Mucosa of stomach (tissue), 1 donor: Measurements from ENCODE around the gene TMEM100.

Experiments
- H3K27me3 ChIP-seq: one replicate; pipeline ENCODE4 v1.7.0; 2013; ENCODE audit warnings: mild to moderate bottlenecking, low read length; ENCODE audit not compliant: control insufficient read depth, insufficient read depth
- H3K36me3 ChIP-seq: one replicate; pipeline ENCODE4 v1.7.0; 2013; ENCODE audit warnings: low read length; ENCODE audit not compliant: control insufficient read depth, insufficient read depth
- H3K4me1 ChIP-seq: one replicate; pipeline ENCODE4 v1.7.0; 2013; ENCODE audit warnings: mild to moderate bottlenecking, low read length; ENCODE audit not compliant: control insufficient read depth, insufficient read depth
- H3K4me3 ChIP-seq: one replicate; pipeline ENCODE4 v1.7.0; 2013; ENCODE audit warnings: low read length
- H3K9ac ChIP-seq: one replicate; pipeline ENCODE4 v1.7.0; 2013; ENCODE audit warnings: mild to moderate bottlenecking, low read length, moderate library complexity
- H3K9me3 ChIP-seq: one replicate; pipeline ENCODE4 v1.7.0; 2013; ENCODE audit warnings: mild to moderate bottlenecking, low read length, moderate library complexity; ENCODE audit not compliant: control insufficient read depth
- donor health status: Pancreatic carcinoma.

TMEM100 gene

DNA sequence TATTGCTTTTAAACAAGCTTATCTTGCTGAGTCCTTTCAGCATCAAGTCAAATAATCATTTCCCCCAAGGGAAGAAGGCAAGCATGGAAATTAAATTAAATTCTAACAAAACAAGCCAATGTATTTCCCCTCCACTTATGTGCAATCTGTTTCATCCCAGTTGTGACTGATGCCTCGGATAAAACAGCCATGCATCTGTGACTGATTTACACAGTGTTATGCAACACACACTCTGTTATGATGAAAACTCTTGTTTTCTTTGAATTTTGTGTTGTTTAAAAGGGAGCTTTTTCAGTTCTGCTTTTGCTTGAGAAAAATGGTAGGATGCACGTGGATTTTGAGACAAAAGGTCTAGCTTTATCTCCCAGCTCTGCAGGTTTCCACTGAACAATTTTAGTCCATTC lies 32.6 kb downstream of the TMEM100 start:
- Histone ChIP-seq H3K4me3 (no peak overlapping the region), H3K36me3 (no peaks in the 10 kb centered on the region), H3K9me3 (no peaks in the 10 kb centered on the region), H3K27me3 (no peaks in the 10 kb centered on the region), H3K4me1 (no peaks in the 10 kb centered on the region), H3K9ac (no peak overlapping the region)

DNA sequence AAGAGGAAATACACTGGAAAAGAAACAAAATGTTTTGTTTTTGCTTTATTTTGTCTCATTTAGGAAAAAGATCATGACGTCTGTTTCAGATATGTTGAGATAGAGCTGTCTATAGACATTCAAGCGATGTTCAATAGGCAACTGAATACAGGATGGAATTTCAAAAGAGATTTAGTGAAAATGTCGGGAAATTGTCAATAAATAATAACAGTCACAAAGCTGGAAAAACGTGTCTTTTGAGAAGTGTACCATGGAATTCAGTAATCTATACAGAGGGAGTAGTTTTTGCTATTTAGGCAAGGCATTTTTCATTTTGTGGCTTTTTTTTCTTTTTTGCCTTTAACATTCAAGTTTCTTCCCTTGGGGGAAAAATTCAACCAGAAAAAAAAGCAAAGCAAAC lies 33.0 kb downstream of the TMEM100 start:
- Histone ChIP-seq H3K4me3 (no peak overlapping the region), H3K9ac (no peak overlapping the region), H3K27me3 (no peaks in the 10 kb centered on the region), H3K9me3 (no peaks in the 10 kb centered on the region), H3K36me3 (no peaks in the 10 kb centered on the region), H3K4me1 (no peaks in the 10 kb centered on the region)

DNA sequence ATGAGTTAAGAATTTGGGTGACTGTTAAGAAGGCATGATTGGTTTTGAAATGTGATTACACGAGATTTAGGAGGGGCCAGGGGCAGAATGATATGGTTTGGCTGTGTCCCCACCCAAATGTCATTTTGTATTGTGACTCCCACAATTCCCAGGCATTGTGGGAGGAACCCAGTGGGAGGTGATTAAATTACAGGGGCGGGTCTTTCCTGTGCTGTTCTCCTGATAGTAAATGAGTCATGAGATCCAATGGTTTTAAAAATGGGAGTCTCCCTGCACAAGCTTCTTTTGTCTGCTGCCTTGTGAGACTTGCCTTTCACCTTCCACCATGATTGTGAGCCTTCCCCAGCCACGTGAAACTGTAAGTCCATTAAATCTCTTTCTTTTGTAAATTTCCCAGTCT lies 34.6 kb downstream of the TMEM100 start:
- no peaks in the 10 kb centered on the region for H3K27me3 ChIP-seq
- H3K4me3 ChIP-seq, result no peak overlapping the region
- H3K4me1 ChIP-seq, result no peaks in the 10 kb centered on the region
- no peaks in the 10 kb centered on the region for H3K36me3 ChIP-seq
- no peaks in the 10 kb centered on the region for H3K9me3 ChIP-seq
- no peak overlapping the region for H3K9ac ChIP-seq

DNA sequence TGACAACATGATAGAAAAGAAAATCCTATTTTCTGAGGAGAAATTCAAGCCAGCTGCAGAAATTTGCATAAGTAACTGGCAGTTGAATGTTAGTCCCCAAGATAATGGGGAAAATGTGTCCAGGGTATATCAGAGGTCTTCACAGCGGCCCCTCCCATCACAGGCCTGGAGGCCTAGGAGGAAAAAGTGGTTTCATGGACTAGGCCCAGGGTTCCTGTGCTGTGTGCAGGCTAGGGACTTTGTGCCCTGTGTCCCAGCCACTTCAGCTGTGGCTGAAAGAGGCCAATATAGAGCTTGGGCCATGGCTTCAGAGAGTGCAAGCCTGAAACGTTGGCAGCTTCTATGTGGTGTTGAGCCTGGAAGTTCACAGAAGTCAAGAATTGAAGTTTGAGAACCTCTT lies 35.6 kb downstream of the TMEM100 start:
- Histone ChIP-seq H3K4me1 (no peaks in the 10 kb centered on the region), H3K36me3 (no peaks in the 10 kb centered on the region), H3K9me3 (no peaks in the 10 kb centered on the region), H3K27me3 (no peaks in the 10 kb centered on the region), H3K9ac (no peak overlapping the region), H3K4me3 (no peak overlapping the region)

DNA sequence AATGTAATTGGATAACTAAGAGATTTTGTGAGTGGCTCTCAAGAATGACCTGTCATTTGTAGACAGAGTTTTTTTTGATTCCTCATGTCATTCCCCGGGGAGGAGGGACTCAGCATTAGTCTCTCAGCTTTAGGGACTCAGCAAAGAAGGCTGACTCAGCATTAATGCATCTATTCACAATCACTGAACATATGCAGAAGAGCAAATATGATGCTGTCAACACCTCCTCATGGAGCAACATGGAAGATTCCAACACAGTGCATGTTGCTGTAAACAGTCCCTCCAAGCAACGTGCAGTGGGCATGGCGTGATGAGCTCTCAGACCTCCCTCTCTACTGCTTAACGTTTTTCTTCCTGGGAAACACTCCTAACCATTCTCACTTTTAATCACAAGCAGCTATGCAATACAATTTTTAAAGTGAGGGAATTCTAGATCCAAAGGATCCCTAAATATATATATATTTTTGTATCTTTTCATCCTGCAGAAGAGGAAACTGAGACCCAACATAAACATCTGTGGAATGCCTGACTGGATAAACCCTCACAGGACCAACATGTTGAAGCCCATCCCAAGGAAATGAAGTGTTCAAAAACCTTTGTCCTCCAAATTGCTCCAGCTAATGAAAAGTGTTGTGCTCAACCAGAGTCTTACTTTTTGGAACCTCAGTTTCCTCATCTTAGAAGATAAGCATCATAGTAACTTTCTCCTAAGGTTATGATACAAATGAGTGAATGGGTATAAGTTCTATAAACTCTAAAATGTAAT lies 38.9 kb downstream of the TMEM100 start:
- H3K27me3 ChIP-seq, result no peaks in the 10 kb centered on the region
- no peak overlapping the region for H3K4me3 ChIP-seq
- H3K9me3 ChIP-seq, result no peaks in the 10 kb centered on the region
- no peaks in the 10 kb centered on the region for H3K4me1 ChIP-seq
- H3K36me3 ChIP-seq, result no peaks in the 10 kb centered on the region
- H3K9ac ChIP-seq, result no peak overlapping the region

DNA sequence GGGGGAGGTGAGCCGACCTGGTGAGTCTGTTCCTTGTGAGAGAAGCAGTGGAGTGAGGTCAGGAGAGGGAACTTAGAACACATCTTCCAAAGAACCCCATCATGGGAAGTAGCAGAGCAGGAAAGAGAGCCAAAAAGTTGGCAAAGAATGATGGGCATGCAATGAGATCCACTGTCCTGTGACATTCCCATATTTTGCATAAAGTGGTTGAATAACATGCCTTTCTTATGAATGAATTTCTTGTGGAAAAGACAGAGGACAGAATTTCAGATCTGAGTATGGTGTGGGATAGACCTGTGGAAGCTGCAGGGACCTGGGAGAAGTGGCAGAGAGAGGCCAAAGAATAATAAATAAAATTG lies 41.3 kb downstream of the TMEM100 start:
- H3K4me1 ChIP-seq, result no peaks in the 10 kb centered on the region
- H3K36me3 ChIP-seq, result no peaks in the 10 kb centered on the region
- H3K4me3 ChIP-seq, result no peak overlapping the region
- H3K9ac ChIP-seq, result no peak overlapping the region
- no peaks in the 10 kb centered on the region for H3K9me3 ChIP-seq
- no peaks in the 10 kb centered on the region for H3K27me3 ChIP-seq

DNA sequence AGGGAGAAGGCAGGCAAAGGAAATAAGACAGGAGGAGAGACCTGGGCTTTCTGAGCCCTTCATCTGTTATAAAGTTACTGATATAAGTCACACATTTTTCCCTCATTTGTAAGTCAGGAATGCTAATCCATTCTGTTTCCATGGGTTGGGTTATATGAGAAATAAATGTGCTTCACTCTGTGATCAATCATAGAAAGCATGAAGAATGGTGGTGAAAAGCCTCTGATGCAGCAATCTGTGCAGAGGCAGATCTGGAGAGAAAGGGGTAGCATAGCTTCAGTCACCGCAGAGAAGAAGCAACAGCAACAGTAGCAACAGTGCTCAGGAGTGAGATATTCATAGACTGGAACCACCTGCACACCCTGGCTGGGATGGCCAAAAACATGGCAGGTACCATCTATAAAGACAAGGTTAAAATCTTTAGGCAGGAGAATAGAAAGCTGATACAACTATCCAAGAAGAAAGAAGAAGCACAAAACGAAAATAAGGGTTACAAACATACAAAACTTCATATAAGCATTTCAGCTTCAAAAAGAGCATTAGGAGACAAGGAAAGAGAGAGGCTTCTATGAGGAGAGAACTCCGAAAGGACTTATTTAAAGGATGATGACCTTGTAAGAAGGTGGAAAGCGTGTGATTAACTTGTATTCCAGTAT lies 41.9 kb downstream of the TMEM100 start:
- H3K4me1 ChIP-seq, result no peaks in the 10 kb centered on the region
- H3K36me3 ChIP-seq, result no peaks in the 10 kb centered on the region
- no peak overlapping the region for H3K4me3 ChIP-seq
- H3K9ac ChIP-seq, result no peak overlapping the region
- no peaks in the 10 kb centered on the region for H3K27me3 ChIP-seq
- H3K9me3 ChIP-seq, result no peaks in the 10 kb centered on the region

DNA sequence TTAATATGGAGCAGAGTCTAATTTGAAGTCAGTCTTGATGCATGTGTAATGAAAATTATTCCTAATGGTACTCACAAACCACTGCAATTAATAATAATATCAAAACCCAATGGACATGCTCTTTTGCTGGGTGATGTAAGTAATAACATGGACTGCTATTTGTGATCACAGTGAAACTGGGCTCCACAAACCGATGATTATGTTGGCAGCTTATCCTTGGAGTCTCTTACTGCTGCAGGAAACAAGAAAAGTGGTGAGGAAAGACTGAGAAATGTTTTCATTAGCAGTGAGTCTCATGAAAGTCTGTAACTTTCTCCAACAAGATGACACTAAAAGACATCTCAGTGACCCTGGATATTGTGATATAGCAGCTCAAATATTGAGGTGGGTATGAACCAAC lies 45.2 kb downstream of the TMEM100 start:
- Histone ChIP-seq H3K27me3 (no peaks in the 10 kb centered on the region), H3K4me1 (no peaks in the 10 kb centered on the region), H3K9me3 (no peaks in the 10 kb centered on the region), H3K9ac (no peak overlapping the region), H3K4me3 (no peak overlapping the region), H3K36me3 (no peaks in the 10 kb centered on the region)

DNA sequence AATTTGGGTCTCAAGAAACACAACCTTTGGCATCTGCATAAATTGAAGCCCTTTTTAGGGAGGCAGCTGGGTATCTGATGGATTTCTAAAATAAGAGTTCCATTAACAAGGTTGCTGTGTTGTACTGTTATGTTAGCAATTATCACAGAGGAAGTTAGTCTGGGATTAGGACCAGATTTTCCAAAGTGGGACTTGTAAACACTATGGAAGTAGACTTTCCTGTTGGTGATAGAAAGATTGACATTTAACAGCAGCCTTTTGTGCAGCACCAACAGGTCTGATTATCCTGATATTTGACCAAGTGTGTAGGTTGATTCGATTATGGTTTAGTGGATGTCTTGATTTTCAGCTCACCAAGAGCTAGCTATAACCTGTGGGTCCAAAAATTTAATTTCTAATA lies 46.4 kb downstream of the TMEM100 start:
- no peak overlapping the region for H3K4me3 ChIP-seq
- no peaks in the 10 kb centered on the region for H3K36me3 ChIP-seq
- no peaks in the 10 kb centered on the region for H3K4me1 ChIP-seq
- no peak overlapping the region for H3K9ac ChIP-seq
- H3K27me3 ChIP-seq, result no peaks in the 10 kb centered on the region
- no peaks in the 10 kb centered on the region for H3K9me3 ChIP-seq

DNA sequence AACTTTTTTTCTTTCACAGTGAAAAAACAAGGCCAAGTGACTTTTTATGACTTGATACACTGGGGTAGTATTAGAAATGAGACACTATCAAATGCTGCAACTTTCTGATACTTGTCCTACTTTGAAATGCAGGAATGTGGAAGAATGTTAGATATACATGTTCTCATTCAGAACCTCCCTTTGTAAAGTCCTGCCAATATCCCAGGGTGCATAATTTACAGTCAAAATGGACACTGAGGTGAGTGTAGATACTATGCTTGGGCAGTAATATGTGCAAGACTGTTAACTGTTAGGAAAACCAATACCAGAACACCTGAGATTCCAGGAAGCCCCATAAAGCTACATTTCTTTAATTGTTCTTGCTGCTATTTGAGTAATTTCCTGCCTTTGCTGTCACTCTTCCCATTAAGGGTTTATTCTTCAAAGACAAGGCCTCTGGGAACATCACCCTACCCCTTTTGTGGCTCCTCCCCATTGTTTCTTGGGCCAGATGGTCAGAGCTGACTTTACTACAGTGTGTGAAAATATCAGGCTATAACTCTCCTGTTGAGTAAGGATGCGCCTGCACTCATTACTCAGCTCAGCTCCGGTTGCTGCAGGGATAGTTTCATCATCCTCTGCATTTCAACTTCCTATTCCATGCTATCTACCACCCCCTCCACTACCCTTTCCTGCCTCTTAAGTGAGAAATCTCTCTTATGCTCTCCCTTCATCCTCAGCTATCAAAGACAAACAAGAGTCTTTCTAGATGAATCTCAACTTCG lies 48.7 kb downstream of the TMEM100 start:
- no peaks in the 10 kb centered on the region for H3K4me1 ChIP-seq
- no peaks in the 10 kb centered on the region for H3K36me3 ChIP-seq
- no peak overlapping the region for H3K4me3 ChIP-seq
- H3K9me3 ChIP-seq, result no peaks in the 10 kb centered on the region
- no peak overlapping the region for H3K9ac ChIP-seq
- H3K27me3 ChIP-seq, result no peaks in the 10 kb centered on the region

DNA sequence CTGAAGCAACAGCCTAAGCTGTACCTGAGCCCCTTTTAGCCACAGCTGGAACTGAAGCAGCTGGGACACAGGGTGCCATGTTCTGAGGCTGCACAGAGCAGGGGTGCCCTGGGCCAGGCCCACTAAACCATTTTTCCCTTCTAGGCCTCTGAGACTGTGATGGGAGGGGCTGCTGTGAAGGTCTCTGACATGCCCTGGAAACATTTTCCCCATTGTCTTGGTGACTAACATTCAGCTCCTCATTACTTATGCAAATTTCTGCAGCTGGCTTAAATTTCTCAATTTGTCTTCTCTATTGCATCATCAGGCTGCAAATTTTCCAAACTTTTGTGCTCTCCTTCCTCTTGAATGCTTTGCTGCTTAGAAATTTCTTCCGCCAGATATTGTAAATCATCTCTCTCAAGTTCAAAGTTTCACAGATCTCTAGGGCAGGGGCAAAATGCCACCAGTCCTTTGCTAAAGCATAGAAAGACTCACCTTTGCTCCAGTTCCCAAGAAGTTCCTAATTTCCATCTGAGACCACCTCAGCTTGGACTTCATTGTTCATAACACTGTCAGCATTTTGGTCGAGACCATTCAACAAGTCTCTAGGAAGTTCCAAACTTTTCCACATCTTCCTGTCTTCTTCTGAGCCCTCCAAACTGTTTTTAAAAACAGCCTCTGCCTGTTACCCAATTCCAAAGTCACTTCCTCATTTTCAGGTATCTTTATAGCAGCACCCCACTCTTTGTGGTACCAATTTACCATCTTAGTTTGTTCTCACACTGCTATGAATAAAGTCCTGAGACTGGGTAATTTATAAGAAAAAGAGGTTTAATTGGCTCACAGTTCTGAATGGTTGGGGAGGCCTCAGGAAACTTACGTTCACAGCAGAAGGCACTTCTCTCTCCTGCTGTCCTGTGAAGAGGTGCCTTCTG lies 49.8 kb downstream of the TMEM100 start:
- H3K9me3 ChIP-seq, result no peaks in the 10 kb centered on the region
- no peak overlapping the region for H3K9ac ChIP-seq
- H3K27me3 ChIP-seq, result no peaks in the 10 kb centered on the region
- H3K36me3 ChIP-seq, result no peaks in the 10 kb centered on the region
- no peak overlapping the region for H3K4me3 ChIP-seq
- no peaks in the 10 kb centered on the region for H3K4me1 ChIP-seq
